ENCODE data around the gene IFT122. TPM values are rescaled to one million over a fixed set of nuclear protein-coding genes. Genes with fewer than 3 reads are reported as not detected.
"Not testable (repeated sequence)": the region's sequence is repeated elsewhere in the genome, so short reads cannot be mapped to it uniquely, and the experiment has no call there.

Gene IFT122
- total RNA-seq, 1 donor from 2014 or later = 8.1 TPM

DNA sequence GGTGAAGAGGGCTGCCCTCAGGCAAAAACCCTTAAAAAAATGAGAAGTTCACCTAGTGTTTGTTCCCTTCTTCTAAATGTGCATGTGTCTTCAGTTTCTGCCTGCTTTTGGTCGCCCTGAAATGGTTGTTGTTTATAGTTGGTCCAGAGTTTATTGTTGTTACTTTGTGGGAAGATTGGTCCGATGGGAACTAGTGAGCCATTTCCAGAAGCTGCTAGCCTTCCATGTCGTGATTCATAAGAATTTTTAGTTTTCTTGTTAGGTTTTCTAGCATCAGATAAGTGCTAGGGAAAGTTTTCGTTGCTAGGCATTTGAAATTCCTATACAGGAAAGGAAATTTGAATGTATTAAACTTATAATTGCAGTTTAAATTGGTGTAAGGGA, 33.7 kb downstream of the IFT122 start:
- no peak for DNase-seq (ENCODE audit: low read depth)

DNA sequence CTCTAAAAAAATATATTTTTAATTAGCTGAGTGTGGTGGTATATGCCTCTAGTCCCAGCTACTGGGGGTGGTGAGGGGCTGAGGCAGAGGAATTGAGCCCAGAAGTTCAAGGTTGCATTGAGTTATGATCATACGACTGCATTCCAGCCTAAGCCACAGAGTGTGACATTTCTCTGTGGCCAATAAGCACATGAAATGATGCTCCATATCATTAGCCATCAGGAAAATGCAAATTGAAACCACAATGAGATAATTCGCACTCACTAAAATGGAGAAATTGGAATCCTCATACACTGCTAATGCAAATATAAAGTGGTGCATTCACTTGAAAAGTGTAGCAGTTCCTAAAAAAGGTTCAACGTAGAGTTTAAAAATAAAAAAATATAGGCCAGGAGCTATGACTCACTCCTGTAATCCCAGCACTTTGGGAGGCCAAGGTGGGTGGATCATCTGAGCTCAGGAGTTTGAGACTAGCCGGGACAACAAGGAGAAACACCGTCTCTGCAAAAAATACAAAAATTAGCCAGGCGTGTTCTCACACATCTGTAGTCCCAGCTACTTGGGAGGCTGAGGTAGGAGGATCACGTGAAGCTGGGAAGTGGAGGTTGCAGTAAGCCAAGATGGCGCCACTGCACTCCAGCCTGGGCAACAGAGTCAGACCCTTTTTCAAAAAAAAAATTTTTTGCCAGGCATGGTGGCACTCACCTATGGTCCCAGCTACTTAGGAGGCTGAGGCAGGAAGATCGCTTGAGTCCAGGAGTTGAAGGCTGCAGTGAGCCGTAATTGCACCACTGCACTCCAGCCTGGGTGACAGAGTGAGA, 35.2 kb downstream of the IFT122 start:
- no peak for DNase-seq (ENCODE audit: low read depth)

DNA sequence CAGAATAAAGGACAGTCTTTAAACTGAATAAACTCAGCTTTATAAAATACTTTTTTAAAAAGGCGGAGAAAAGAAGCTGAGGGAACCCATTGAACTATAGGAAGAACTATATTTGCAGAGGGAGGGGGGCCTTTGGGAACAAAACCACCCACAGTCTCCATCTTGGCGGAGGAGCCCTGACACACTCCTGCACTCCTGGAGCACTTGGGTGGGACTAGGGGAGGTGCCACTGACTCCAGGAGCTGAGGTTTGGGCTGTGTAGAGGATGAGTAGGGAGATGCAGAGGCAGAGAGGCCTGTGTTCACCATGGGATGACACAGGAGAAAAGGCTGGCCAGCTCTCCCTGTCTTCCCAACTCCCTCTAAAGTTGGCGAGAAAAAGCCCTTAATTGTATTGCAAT, 35.8 kb downstream of the IFT122 start:
- DNase-seq (ENCODE audit: low read depth) = no peak

DNA sequence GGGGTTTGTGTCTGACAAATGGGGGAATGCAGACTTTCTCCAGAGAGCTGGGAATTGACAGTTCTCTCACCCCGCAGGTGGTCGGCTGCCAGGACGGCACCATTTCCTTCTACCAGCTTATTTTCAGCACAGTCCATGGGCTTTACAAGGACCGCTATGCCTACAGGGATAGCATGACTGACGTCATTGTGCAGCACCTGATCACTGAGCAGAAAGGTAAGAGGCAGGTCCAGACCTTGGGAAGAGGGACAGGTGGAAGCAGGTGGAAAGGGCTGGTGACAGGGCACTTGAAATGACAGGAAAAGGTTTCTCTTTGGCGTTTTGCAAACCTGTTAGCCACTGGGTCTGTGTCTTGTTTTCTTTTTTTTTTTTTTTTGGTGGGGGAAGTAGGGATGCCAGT, 36.6 kb downstream of the IFT122 start:
- no peak for DNase-seq (ENCODE audit: low read depth)

DNA sequence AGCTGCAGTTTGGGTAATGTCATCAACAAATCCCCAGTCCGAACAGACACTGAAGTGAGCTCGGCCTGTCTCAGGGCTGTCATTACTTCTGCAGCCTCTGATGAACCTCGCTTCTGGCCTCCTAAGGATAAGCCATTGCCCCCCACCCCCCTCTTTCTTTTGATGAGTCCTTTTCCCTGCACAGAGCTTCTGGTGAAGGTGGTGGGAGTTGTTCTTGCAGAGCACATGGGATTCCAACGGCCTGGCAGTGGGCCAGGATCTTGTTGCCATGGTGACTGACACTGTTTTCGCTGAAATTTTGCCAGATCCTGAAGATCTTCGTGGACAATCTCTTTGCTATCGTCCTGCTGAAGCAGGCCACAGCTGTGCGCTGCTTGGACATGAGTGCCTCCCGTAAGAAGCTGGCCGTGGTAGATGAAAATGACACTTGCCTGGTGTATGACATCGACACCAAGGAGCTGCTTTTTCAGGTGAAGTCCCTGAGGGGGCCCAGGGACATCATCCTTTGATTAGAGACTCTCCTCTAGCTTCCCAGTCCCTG, 41.3 kb downstream of the IFT122 start:
- DNase-seq (ENCODE audit: low read depth) = not testable (repeated sequence)

DNA sequence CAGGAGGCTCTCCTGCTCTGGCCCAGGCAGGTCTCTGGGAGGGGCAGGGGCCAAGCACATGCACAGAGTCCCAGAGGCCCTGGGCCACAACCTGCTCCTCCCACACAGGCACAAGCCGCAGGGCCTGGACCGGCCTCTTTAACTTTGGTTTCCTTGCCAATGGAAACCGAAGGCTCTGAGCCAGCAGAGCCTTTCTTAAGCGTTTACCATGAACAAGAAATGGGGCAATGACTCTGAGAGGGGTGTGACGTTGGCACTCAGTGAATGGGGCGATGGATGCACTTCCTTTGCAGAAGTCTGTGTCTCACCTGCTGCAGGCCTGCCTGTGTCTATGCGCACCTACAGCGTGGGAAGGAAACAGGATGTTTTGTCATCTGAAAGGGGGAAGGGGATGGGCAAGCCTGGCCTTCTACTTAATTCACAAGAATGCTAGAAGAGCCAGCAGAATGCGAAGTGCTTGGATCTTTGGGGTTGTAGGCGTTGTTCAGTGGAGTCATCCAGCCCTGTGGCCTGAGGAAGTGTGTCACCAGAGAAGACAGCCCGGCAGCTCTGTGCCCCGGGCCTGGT, 41.8 kb downstream of the IFT122 start:
- no peak for DNase-seq (ENCODE audit: low read depth)

DNA sequence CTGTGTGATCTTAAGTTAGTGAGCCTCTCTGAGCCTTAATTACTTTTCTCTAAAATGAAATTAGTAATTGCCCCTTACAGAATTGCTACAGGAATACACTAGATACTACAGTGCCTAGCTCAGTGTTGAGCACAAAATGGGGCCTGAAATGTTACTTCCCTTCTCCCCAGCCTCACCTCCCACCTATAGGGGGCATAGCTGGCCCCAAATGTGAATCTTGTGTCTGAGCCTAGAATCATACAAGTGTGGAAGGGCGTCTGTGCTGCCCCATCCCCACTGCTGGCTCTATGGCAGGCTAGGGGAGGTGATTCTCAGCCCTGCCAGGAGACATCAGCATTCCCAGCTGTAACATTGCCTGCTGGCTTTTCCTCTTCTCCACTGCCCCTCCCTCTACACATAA, 42.7 kb downstream of the IFT122 start:
- no peak for DNase-seq (ENCODE audit: low read depth)

DNA sequence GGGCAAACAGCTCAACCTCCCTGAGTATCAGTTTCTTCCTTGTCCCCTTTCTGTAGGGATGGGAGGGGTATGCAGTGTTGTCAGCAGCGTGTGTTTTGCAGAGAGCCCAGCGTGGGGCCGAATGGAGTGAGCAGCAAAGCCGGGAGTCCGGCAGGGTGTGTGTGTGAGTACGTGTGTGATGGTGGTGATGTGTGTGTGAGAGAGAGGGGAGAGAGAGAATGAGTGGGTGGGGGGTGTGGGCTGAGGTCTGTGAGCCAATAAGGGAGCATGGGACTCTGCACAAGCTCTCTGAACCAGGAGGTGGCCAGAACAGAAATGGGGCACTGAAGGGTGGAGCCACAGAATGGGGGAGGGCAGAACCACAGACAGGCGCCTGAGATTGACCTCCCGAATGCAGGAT, 43.8 kb downstream of the IFT122 start:
- no peak for DNase-seq (ENCODE audit: low read depth)

DNA sequence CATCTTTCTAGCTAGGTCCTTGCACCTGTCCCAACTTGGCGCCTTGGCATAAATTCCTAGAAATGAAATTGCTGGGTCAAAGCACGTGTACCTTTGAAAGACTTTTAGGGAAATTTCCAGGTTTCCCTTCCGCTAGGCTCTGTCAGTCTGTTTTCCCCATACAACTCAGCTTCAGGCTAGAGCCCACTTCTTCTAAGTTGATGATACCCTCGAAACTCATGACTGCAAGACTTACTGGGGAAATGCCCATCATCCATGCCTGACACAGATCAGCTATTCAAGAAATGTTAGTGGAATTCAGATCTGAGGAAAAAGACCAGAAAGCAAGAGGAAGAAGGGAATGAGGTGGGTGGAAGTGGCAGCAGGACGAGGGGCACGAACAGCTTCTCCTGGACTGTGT, 45.1 kb downstream of the IFT122 start:
- not testable (repeated sequence) for DNase-seq (ENCODE audit: low read depth)

DNA sequence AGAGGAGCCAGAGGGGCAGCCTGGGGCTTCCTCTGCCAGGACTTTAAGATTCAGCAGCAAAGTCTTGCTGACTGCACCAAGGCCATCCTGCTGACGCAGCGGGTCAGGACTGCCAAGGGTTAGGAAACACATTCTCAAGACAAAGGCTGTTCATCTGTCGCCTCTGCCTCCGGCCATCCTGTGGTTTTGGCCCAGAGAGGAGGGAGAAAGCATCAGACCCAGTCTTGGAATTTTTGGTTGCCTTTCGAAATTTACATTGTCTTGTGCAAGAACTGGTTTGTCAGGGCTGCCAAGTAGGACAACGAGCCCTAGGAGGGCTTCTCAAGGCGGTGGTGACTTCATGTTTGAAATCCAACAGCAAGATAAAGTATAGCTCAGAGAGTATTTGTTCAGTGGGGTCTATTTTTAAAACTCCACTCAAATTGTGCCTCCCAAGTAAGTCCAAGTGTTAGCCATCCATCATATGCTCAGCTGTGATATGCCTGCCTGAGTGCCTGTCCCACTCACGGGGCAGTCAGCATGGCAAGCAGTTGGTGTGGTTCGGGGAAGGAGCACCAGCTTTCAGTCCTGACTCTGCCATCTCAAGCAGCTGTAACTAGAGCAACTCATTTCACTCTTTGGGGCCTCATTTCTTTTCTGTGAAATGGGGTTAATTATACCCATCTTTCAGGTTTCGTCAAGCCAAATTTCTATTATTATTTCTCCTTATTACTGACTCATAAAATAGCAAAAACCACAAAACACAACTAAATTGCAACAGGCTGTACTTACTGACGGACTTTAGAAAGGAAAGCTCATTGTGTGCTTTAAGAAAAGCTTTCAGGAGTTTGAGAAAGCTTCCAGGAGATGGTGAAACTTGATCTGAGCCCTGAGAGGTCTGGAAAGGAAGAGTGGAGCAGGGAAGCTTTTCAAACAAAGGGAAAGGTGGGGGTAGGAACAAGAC, 46.0 kb downstream of the IFT122 start:
- DNase-seq (ENCODE audit: low read depth) = peak; percentile 95

DNA sequence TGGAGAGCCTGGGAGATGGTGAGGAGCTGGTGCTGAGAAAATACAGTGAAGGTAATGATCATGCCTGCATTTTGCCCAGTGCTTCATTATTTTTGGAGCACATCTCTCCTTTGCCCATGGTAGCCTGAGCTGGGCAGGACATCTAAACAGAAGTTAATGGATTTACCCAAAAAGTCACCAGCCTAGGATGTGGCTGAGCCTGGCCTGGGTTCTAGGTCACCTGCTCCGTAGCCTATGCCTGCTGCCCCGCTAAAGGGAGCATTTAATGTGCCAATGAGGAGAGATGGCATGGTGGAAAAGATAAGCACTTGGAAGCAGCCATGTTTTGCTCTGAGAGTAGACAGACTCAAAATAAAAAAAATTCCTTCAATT, 46.6 kb downstream of the IFT122 start:
- DNase-seq (ENCODE audit: low read depth) = no peak

DNA sequence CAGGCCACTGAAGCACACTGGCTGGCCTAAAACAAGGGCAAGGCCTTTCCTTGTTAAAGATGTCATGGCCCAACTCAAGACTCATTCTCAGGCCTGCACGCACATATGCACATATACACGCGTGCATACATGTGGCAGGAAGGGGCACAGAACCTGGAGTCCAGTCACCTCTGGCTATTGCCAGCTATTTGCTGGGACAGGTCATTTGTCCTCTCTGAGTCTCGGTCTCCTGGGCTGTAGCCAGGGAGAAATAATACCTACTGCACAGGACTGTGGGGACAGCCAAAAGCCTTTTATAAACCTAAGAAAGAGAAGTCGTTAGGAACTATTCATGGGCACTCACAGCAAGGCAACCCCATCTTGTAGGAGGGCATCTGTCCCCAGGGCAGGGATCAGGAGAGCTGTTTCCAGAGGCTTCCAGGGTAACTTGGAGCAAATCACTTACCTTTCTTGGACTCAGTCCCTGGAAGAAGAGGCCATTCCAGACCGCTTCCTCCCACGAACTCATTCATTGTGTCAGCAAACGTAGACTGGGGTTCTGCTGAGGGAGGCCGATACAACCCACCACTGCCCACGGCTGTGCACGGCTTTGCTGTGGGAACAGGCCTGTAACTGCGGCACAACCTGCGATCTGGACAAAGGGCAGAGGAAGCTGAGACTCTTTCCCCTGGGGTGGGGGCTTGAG, 47.3 kb downstream of the IFT122 start:
- no peak for DNase-seq (ENCODE audit: low read depth)

DNA sequence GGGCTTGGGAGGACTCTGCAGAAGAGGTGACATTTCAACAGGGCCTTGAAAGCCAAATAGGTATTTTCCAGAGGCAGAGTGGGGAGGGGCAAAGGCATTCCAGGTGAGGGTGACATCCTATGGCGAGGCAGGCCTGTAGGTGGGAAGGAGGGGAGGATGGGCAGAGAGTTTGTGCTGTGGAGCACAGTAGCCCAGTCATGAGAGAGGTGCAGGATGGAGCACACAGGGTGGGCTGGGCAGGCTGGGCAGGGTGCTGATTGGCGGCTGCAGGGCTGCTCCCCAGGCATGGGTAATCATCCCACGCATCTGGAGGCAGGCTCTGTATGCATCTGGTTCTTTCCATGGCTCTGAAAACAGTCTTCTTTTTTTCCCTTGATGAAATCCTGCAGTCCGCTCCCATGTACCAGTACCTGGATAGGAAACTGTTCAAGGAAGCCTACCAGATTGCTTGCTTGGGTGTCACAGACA, 47.9 kb downstream of the IFT122 start:
- not testable (repeated sequence) for DNase-seq (ENCODE audit: low read depth)

DNA sequence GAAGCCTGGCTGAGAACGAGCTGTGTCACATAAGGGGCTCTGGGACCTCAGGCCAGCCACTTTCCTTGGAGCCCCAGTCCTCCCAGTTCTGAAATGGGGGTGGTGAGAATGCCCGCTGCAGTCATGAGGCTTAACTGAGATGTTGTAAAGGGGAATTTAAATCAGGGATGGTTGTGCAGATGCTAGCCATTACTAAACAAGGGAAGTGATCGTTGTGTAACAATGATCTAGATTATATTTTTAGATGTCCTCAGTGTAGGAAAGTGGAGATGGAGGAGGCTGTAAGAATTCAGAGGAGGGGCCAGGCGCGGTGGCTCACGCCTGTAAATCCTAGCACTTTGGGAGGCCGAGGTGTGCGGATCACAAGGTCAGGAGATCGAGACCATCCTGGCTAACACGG, 49.2 kb downstream of the IFT122 start:
- not testable (repeated sequence) for DNase-seq (ENCODE audit: low read depth)

DNA sequence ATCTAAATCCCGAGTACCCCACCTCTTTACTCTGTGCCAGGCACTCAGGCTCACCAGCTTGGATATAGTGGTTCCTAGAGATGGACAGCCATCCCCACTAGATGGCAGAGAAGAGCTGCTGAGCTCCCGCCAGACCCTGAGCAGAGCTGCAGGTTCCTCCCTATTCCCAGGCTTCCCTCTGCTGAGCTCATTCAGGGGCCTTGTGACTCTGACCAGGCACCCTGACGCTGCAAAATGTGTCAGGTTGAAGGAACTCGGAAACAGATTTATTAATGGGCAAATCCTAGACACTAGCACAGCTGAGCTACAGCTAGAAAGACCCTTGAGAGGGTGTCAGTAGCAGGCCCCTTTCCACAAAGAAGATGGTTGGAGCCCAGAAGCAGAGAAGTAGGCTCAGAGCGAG, 50.2 kb downstream of the IFT122 start:
- peak; percentile 90 for DNase-seq (ENCODE audit: low read depth)

DNA sequence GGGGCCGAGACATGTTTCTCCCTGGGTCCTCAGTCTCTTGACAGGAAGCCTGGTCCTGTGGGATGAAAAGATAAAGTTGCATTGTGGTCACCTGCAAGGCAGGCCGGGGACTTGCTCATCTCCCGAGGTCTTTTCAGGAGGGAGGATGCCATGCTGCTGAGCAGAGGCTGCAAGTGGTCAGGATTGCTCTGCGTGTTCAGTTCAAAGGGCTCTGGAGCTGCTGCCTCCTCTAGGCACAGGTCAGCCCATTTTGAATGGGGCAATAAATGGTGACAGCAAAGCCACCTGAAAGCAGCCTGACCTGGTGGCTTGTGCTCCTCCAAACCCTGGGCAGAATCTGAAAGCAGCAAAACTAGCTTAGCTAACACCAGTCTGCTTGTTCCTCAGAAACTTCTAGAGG, 51.1 kb downstream of the IFT122 start:
- not testable (repeated sequence) for DNase-seq (ENCODE audit: low read depth)

DNA sequence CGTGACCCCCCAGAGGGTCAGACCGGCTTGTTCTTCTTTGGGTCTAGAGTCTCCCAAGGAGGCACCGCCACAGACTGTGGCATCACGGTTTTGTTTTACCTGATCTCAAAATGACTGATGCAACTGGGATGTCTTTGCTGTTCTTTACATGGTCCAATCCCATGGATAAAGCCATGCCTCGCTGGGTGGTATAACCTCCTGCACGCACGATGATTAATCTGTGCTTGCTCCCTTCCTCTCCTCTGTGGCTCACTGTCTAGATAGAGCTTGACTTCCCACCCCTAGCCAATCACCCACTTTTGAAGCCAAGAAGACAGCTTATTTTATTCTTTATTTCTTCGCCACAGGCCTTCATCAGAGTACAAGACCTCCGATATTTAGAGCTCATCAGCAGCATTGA, 51.8 kb downstream of the IFT122 start:
- DNase-seq (ENCODE audit: low read depth) = no peak

DNA sequence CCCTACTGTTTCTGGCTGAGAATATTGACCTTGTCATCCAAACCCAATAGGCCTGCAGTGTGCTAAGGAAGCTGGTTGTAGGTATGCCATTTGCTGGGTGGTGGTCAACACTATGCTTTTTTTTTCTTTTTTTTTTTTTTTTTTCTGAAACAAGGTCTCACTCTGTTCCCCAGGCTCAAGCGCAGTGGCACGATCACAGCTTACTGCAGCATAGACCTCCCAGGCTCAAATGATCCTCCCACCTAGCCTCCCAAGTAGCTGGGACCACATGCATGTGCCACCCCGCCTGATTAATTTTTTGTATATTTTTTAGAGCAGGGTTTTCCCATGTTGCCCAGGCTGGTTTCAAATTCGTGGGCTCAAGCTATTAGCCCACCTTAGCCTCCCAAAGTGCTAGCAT, 52.7 kb downstream of the IFT122 start:
- no peak for DNase-seq (ENCODE audit: low read depth)

DNA sequence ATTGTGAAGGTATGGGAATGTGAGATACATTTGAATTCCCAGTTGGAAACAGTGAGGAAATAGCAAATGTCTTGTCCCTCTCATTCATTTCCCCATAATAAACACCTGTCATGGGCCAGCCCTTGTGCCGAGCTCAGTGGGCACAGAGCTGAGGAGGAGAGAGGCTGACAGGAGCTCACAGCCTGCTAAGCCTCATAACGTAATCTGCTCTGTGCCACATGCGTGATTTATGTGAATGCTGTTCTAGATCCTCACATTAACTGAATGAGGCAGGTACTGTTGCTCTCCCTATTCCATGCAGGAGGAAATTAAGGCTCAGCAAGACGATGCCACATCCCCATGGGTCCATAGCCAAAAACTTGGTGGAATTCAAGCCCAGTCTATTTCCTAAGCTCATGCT, 53.2 kb downstream of the IFT122 start:
- DNase-seq (ENCODE audit: low read depth) = no peak

DNA sequence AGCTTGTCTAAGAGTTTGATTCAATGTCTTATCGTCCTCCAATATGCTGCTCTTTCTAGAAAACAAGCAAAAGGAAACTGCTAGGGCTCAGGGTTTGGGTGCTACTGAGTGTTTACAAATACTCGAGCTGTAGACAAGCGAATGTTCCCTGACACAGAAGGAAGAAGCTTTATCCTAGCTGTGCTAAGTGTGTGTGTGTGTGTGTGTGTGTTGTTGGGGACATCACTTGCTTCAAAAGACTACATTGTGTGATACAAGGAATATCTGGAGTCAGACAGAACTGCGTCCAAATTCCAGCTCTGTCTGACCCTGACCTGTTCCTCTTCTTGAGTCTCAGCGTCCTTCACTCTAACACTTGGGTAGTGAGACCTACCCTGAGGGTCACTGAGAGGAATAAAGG, 54.5 kb downstream of the IFT122 start:
- DNase-seq (ENCODE audit: low read depth) = not testable (repeated sequence)

DNA sequence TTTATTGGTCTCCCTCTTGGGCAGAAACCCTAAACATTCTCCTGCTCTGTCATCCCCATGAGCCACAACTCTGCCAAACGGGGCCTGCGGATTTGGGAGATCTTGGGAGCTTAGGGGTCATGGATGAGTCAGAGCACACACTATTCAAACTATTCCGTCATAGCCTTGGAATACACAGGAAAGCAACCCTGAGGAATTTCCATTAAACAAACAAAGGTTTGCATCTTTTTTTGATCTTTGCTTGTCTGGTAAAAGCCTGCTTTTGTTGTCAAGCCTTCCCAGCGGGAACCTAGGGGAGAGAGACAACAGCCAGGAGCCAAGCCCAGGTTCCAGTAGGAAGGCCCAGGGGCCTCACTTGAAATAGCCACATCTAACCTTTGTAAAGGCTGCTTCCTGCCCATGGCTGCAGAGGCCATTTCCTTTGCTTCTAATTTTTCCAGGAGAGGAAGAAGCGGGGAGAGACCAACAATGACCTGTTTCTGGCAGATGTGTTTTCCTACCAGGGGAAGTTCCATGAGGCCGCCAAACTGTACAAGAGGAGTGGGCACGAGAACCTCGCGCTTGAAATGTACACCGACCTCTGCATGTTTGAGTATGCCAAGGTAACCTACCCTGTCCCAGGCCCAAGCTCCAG, 55.1 kb downstream of the IFT122 start:
- peak; percentile 56 for DNase-seq (ENCODE audit: low read depth)

Data from myocyte (in vitro differentiated cells).